Stimulated activated CD8-positive, alpha-beta memory T cell treated with anti-CD3 and anti-CD28 coated beads, Interleukin-7, amount 100 ng/mL, for 1 hour (primary cell): ENCODE results near the gene KCNK17.

ENCODE experiments used
- DNase-seq, 2 donors: peaks; one replicate each; pipeline ENCODE4 v3.0.0-alpha.2; 2020; ENCODE audit warnings: low read depth in 2 of 2

KCNK17 gene

GRCh38 chr6:39335780-39336545 is 21.7 kb upstream of the KCNK17 start:
- DNase-seq: no peak

- DNase-seq: no peak
These were observed 19.6 kb upstream of the KCNK17 start for GRCh38 chr6:39333644-39334438.

- DNase-seq: no peak
These were observed 16.3 kb upstream of the KCNK17 start for GRCh38 chr6:39330476-39330875.

DNA sequence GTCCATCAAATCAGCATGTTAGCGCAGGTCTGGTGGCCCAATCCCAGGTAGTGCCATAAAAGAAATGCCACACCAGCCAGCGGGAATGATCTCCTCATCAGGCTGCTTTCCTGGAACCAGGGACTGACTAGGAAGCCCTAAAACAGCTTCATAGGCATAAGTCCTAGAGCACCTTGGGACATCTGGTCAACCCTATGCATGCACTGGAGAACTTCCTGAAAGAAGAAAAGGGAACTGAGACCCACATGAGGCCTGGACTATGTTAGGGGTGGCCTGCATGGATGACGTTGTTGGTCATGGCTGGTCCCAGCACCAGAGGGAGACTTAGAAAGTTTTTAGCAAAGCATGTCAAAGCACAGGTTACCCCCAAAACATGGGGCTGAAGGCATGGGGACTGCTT is 15.8 kb upstream of the KCNK17 start:
- DNase-seq: no peak

DNA sequence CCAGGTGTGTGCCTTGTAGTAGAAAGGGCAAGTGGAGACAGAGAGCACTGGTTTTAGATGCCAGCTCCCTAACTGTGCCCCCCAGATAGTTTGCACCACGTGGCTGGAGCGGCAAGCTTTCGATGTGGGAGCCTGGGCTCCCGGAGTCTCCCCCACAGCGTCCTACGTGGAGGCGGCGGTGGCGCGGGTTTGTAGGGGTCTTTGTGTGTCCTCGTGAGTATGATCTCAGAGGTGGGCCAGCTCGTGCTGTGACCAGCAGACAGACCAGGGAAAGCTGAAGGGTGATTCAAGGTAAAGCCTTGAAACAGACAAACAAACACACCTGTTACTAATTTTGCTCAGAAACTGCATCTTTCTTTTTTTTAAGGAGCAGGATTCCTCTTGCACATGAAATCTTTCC is 13.8 kb upstream of the KCNK17 start:
- no peak for DNase-seq

DNA sequence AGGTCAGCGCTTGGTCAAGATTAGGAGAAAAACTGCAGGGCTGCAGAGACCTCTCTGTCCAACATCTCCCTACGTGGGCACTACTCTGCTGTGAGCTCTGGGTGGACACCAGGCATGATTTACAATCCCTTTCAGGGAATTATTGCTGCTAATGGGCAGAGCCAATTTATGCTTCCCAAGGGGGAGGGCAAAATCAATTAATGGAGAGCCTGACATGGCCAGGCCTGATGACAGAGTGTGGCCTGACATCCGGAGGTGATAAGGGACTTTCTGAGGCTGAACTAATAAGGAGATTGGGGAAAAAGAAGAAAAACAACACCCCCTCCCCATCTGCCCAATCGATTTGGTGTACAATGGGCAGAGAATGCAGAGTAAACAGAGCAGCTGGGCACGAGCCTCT is 13.3 kb upstream of the KCNK17 start:
- DNase-seq: no peak

- DNase-seq: no peak
These were observed 8.2 kb upstream of the KCNK17 start, which contains the start of gene KCNK16 for GRCh38 chr6:39322306-39322850. Gene KCNK16 (minus strand): TSS chr6:39322702. CDS start chr6:39322540, 162 bp downstream.

GRCh38 chr6:39321761-39322160 is 7.5 kb upstream of the KCNK17 start:
- DNase-seq: no peak

DNA sequence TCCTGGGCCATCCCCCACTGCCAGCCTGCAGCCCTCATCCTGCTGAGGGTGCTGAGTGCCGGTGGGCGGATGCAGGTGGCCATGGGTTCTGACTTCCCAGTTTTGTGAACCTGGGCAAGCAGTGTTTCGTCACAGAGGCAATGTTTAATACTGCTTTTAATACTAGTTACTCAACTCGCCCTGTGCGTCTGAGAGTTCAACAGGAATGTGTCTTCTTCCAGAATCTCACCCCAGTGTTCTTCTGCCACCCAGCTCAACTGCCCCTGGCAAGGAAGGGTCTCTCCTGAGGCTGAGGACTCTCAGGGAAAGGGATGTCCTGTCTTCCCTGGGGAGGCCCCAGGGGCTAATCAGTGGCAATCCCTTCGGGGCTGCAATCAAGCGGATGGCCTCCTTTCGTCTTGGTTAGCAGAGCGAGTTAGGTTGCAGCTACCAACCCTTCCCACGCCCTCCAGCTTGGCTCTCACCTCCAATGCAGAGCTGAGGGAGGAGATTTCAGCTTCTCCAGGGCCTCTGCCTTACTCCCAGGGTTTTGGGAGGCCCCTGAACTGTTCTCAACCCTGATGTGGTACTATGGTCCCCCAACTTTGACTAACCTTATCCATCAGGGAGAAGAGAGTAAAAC is 6.3 kb upstream of the KCNK17 start:
- DNase-seq: no peak

DNA sequence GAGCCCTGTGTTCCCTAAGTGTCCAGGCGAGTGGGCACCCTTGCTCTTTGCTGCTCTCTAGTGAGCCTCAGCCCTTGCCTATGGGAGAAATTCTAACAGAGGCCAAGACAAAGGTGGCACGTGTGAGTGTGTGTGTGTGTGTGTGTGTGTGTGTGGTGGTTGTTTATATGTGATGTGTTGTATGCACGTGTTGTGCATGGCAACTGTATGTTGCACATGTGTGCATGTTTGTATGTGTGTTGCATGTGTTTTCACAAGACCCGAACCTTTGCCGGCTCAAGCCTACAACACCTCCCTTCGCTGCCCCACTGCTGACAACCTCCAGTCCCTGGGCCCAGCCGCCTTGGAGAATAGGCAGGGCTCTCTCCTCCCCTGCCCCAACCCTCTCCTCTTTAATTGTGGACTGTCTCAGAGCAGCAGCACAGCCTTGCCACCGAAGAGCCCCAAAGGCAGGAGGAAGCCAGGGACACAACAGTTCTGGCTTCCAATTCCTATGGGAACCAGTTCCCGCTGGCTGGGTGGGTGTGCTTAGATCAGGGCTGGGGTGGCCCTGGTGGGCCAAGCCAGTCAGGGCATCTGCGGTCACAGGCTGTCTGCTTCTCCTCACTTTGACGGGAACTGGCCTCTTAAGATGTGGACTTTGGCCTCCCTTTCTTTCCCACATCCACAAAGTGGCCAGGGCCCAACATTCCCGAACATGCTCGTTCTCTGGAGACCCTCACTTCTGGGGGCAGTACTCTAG is 5.6 kb upstream of the KCNK17 start:
- DNase-seq: no peak

DNA sequence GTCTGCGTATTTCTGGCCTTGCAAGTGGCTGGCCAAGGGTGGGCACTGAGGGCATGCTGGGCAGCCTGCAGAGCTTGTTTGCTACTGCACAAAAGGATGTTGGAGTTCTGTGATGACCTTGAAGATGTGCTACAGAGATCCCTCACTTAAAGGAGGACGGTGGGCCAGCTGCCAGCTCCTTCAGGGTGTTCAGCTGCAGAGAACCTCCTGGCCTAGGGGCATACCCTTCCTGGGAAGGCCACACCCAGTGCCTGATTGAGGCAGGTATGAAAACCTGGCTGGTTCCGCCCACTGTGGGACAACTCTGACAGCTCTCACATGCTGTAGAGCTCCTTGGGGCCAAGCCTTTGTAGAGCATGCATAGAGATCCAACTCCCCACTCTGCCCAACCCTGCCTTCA is 3.0 kb upstream of the KCNK17 start:
- DNase-seq: no peak

DNA sequence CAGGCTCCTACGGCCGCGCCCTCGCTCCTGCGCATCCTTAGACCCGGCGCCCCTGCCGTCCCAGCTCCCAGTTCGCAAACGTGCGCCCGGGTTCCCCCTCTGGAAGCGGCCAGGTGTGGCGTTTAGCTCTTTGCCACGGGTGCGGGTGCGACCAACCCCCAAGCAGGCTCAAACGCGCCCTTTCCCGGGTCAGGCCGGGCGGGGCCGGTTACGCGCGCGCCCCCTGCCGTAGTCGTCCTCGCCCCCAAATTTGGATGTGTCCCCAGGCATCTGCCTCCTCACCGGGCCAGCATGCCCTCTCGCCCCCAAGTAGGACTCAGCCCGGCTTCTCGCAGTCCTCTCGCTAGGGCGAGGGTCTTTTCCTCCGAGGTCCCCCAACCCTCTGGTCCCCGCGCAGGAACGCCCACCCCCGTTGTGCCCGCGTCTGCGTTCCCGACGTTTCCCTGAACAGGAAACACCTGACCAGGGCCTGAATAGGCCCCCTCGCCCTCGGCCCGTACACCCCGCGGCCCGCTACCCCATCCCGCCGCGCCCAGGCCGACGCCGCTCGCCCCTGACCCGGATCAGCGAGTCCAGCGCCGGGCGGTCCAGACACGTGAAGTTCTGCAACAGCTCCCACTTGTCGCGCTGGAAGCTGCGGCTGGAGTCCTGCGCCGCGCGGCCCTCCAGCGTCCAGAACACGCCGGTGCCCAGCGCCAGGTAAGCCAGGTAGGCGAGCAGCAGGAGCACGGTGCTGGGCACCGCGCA is 520 bp downstream of the KCNK17 start:
- DNase-seq: no peak

DNA sequence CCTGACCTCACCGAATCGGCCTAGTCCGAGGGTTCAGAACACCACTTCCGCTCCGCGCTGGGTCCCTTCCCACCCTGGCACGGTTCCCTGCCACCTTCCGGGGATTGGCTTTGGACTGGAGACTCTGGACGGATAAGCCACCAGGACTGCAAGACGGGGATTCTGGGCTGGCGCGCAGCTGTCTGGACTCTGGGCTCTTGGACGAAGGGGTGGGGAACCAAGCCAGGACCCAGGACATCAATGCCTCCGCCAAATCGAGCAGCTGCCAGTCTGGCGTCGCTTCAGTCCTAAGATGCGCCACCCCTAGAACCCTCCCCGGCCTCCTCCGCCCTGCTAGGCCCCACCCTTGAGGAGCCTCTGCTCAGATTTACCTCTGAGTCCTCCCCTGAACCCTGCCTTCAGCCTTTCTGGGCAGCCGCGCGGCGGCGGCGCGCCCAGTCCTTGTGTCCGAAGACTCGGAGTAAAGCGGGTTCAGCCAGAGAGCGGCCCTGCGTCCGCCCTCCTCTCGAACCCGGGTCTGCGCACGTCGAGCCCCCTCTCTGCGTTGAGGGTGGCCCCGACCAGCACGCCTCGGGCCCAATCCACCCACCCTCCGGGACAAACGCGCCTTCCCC is 1.2 kb downstream of the KCNK17 start:
- no peak for DNase-seq

DNA sequence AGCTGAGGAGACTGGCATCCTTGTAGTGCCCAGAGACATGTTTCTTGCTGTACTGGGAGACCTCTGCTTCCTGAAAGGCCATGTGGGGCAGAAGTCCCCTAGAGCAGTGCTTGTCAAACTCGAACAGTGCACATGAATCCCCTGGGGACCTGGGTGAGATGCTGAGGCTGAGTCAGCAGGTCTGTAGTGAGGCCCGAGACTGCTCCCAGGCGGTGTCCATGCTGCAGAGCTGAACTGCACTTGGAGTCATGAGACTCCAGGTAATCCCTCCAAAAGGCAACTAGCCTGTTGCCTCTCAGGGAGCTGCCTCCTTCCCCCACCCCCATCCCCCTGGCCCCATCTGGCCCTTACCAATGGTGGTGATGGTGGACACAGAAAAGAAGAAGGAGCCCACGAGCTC is 3.7 kb downstream of the KCNK17 start:
- DNase-seq: no peak

GRCh38 chr6:39309942-39310531 is 4.2 kb downstream of the KCNK17 start:
- peak in 1 of 2 donors; percentile 15 for DNase-seq

DNA sequence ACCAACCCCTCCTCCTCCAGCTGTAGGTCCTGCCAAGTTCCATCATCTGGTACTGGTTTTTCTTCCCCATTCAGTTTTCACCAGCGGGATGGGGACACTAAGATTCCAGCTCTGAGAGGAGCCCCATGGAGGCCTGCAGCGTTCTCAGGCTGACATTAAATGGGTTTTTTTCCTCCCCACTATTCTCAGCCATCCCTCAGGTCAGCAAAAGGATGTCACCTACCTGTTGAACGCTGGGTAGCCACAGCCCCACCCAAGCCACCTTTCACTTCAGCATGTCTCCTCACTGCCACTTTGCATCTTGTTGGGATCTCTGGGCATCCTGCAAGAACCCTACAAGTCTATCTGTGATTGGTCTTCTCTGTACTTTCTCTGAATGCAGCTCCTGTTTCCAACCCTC is 6.8 kb downstream of the KCNK17 start:
- no peak for DNase-seq

DNA sequence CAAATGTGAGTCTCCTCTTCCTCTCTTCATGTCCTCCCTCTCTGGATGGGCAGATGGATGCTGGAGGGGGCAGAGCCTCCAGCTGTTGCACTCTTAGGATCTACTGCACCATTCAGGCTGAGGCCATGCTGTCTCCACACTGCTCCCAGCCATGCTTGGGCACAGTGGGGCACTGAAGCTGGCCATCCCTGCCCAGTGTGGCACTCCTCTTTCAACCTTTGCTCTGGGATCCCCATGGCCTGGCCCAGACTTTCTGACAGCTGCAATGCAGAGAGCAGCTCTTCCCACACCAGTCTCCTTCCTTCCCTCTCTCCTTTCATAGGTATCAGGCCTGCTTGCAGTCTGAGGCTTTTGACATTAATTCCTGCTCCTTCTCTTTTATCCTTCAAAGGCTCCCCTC is 9.3 kb downstream of the KCNK17 start:
- DNase-seq: no peak

DNA sequence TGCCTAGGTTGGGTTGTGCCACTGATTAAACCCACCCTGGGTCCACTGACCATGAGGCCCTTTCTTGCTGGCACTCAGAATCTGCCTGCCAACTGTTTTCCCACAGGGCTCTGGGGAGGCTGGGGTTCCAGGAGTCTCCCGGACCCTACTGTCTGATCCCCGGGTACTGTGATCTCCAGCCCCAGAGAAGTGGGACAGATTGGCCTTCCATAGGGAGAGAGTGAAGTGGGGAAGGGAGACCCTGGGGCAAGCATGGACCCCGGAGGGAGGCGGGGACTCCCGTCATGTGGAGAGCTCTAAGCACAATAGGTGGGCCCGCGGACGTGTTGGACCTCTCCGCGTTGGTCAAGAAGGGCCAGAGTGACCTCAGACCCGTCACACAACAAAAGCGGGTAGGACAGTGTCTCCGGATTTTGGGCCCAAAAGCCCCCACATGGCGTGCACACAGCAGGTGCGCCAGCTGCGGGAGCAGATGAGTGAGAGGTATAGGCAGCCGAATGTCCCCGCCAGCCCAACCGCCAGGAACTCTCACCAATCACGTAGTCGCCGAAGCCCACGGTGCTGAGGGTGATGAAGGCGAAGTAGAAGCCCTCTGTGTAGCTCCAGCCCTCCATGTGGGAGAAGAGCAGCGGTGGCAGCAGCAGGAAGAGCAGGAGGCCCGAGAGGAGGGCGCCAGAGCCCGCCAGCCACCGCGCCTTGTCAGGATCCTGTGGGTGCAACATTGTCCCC is 10.6 kb downstream of the KCNK17 start:
- DNase-seq: no peak

DNA sequence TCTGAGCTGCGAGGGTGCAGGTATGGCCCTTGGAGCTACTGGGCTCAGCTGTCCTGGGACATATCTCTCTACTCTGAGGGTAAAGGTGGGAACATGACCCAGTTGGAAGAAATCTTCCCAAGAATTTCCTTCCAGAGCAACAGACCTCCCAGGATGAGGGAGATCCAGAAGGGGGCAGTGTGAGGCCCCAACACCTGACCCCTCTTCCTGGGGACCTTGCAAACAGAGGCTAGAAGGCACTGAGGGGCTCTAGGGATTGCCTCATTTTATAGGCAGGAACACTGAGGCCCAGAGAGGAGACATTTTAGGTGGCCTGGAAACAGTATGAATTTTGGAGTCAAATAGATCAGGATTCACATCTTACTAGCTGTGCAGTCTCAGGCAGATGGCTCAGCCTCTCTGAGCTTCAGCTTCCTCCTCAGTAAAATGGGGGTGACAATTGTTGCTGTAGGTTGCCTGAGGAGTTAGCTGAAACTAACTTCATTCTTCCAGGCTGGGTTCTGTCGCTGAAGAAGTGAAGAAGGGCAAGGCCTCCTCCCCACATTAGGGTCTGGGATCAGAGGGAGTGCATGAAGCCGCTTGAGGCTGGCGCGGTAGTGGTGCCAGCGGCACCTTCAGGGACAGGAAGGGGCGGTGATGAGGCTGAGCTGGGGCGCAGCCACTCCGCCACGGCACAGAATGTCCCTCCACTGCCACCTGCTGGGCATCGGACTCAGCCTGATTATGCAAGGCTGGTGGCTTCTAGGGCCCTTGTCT is 11.4 kb downstream of the KCNK17 start:
- peak; percentile 66 to 80 for DNase-seq
